Superior temporal gyrus (tissue), 1 donor: ENCODE data around the gene IL10RA.
"Not testable (repeated sequence)": the region's sequence is repeated elsewhere in the genome, so short reads cannot be mapped to it uniquely, and the experiment has no call there.

Source experiments
- DNase-seq: peaks from one replicate; pipeline ENCODE4 v3.0.0-alpha.2; 2016; ENCODE audit errors: extremely low spot score

Gene IL10RA

DNA sequence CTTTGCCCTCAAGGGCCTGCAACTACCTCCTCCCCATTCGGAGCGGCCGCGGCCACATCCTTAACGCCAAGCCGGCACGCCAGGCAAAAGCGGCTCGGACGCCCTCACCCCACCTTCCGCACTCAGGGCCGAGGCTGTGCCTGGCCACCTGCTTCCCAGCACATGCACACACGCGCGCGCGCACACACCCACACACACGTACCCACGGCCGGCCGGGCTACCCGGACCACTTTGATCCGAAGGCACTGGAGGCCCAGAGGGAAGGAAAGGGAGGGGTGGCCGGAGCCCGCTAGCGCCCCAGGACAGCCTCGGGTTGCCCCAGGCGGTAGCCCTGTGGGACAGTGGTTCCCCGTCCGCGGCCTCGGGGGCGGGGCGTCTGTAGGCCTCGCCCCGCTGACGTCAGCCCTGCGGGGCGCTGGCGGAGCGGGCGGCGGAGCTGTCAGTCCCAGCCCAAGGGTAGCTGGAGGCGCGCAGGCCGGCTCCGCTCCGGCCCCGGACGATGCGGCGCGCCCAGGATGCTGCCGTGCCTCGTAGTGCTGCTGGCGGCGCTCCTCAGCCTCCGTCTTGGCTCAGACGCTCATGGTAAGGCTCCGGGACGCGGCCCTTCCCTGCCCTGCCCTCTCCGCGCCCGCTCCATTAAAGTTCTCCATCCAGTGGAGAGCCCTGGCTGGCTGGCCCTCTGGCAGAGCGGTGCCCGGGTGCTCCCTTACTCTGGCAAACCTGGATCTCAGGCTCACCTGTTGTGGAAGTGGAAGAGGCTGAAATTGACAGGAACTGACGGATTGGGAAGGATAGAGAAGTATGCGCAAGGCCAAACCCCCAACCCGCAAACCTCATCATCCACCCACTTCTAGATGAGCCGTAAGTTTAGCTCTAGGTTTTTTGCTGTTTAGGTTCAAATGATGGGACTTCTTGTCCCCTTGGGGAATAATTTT, at the start of gene IL10RA:
IL10RA (plus strand) TSS at position 442 of the 935 bp plus-strand sequence; CDS start at position 516, 74 bp downstream.
- DNase-seq = peak; percentile 80

DNA sequence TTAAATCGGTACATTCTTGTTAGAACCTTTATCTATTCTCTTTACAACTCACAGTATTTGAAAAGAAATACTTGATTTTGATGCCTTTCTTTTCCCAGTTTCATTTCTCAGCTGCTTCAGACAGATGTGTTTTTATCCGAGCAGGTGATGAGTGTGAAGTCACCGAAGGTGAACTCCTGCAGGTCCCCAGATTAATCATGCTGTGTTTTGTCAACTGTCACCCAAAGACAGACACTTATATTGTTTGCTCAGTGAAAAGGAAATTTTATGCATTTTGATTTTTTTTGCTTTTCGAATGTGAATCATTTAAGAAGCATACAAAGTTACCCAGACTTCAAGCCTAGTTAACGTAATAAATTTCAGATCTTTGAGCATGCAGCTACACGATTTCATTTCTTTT, 49.2 kb upstream of the IL10RA start:
- no peak for DNase-seq

DNA sequence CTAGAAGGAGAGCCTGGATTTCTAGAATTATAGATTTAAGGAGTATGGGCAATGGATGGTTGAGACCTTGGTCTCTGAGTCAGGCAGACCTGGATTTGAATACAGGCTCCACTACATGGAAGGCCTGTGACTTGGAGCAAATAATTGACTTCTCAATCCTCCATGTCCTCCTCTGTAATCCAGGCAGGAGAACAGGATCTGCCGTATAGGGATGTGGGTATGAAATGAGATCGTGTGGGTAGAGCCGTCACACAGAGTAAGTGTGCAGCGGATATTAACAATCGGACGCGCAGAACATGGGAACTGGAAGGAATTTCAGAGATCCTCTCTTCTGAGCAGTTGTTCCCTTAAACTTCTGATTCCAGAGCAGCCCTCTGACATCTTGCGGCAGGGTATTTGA, 45.5 kb upstream of the IL10RA start:
- no peak for DNase-seq

DNA sequence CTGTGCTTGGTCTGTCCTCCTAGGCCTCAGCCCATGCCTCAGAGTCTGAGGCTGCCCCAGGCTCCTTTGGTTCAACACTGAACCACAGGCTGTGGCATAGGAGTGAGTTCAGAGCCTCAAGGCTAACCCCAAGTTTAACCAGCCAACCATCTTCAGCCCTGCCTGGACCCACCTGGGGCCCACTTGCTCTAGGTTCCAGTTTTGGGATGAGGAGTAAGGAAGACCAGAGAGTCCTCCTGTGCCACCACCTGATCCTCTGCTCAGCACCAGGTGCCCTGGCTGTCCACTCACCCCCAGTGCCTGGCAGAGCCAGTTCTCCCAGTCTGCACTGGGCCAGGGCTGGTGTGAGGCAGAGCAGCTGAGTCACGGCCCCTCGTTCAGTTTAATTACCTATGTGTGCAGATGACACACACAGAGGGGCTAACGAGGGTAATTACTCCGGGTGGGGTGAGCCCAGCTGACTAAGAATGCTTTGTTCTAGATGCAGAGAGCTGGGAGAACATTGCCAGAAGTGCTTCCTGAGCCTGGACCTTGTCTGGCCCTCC, 45.0 kb upstream of the IL10RA start:
- no peak for DNase-seq

DNA sequence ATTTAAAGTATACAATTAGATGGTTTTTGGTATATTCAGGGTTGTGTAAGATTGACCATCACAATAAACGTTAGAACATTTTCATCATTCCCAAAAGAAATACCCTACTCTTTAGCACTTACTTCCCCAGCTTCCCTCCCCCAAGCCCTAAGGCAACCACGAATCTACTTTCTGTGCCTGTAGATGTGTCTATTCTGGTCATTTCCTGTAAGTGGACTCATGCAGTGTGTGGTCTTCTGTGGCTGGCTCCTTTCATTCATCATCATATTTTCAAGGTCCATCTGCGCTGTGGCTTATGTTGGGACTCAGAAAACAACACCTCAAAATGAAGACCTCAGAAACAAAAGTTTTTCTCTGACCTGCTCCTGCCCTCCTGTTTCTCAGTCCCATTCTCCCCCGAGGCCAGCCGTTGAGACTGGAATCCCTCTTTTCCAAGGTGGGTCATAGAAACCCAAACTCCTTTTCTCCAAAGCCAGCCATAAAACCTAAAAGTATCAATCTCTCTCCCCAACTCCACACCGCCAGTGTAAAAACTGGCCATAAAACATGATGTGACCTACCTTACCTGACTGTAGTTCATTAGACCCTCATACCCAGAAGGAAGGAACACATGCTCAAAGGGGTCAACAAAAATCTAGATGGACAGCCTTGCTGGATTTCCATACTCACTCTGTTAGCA, 44.1 kb upstream of the IL10RA start:
- no peak for DNase-seq

DNA sequence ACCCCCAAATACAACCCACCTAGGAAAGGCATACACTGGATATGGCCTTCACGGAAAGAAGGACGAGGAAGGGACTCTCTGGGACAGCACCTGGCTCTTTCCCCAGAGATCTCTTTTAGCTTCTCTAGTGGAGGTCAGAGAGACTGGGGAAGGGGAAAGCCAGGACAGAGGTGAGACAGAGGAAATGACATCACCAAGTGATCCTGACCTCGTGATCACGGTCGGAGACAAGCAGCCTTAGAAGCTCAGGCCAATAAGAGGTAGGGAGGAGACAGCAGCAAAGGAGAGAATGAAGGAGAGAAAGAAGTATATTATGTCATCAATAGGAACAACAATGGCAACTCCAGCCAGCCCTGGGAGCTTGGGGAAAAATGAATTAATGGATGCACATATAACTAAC, 41.6 kb upstream of the IL10RA start:
- DNase-seq = no peak

DNA sequence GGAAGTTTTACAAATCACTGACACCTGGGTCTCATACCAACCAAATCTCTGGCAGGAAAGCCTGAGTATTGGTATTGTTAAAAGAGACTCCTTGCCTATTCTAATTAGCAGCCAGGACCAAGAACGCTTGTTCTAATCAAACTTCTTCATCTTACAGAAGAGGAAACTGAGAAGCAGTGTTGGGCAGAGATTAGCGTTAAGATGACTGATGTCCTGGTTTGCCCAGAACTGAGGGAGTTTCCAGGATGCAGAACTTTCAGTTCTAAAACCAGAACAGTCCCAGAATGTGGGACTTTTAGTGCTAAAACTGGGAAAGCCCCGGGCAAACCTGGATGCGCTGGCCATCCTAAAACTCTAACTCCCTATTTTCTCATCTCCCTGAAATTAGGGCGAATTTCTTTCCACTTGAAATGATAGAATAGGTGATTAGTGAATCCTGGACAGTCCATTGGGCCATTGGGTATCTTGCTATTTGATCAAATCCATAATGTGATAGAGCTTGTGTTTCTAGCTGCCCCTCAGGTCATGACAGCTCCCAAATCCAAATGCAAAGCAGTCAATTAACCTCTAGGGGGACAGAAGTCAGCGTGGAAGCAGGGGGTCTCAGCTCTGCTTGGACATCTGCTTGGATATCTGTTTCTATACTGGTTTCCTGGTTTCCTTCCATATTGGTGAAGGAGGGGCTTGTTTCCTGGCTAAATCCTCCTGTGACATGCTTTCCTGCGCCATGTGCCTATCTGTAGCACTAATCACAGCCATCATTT, 41.0 kb upstream of the IL10RA start:
- no peak for DNase-seq

DNA sequence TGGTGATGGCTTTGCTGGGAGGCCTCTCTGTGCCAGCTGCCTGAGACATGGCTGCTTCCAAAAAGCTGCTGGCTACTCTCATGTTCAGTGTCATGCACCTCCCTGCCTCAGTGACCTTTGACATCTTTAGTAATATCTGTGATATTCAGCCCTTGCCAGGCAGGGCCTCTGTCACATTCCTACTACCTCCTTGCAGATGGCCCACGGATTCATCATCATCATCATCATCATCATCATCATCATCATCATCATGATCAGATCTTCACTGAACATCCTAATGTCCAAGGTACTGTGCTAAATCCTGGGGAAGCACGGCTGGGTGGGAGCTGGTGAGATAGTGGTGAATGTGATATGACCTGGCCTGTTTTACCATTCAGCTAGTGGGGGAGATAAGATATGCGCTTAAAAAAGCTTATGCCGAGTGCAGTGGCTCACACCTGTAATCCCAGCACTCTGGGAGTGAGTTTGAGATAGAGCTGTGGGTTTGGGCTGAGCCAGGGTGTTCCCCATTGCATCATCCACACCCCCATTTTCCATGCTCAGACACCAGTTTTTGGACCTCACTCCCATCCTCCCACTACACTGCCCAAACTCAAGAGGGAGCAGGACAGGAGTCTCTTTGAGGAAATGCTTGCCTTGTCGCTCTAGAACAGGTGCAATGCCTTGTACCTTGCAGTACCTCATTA, 39.9 kb upstream of the IL10RA start:
- DNase-seq = no peak

DNA sequence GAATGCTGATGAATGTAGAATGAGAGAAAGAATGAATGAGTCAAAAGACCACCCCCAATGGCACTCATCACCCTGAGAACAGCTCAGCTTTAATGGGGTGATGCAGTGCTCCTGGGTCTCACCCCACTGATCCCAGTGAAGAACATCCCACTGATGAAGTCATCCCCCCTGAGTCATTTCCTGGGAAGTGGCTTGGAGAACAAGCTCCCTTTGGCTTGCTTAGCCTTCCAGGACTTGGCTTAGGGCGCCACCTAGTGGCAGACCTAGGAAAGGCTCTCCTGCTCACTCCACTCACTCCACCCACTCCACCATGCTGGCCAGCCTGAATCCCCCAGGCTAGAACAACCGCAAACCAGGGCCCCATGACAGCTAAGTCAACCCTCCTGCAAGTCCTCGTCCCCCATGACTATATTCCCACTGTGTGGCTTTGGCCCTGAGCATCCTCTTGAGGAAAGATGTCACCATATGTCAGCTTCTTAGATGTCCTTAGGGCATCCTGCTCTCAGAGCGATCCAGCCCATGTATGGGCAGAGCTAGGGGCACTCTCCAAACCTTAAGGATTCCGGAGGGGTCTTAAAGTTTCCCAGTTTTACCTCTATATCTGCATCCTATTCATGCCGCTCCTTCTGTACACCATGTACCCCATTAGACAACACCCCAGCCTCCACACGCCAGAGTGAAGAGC, 39.2 kb upstream of the IL10RA start:
- peak; percentile 96 for DNase-seq

DNA sequence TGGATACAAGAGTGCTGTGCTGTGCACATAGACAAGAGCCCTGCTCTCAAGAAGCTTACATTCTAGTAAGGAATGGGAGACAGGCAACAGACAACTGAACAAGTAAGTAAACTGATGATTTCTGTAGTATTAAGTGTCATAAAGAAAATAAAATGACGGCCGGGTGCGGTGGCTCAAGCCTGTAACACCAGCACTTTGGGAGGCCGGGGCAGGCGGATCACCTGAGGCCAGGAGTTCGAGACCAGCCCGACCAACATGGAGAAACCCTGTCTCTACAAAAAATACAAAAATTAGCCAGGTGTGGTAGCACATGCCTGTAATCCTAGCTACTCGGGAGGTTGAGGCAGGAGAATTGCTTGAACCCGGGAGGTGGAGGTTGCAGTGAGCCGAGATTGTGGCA, 38.4 kb upstream of the IL10RA start:
- DNase-seq = not testable (repeated sequence)

DNA sequence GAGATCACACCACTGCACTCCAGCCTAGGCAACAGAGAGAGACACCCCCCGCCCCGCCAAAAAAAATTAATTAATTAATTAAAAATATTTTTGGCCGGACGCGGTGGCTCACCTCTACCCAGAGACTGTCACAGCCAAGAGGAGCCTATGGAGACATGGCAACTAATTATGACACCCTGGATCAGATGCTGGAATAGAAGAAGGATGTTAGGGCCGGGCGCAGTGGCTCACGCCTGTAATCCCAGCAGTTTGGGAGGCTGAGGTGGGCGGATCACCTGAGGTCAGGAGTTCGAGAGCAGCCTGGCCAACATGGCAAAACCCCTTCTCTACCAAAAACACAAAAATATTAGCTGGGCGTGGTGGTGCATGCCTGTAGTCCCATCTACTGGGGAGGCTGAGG, 37.7 kb upstream of the IL10RA start:
- DNase-seq = not testable (repeated sequence)

DNA sequence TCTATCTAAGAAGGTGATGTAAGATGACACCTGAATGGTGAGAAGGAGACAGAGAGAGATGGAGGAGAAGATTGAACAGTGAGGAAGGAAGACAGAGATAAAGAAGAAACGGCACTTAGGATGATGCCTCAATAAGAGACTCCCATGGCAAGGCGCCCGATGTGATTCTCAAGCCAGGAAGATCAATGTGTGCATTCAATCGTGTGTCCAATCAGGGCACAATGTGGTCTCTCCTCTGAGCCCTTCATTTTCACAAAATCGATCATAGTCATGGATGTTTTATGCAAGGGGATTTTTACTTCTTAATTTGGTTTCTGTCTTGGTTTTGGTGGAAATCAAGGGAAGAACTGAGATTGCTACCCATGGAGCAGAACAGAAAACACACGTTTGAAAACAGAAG, 37.1 kb upstream of the IL10RA start:
- no peak for DNase-seq

DNA sequence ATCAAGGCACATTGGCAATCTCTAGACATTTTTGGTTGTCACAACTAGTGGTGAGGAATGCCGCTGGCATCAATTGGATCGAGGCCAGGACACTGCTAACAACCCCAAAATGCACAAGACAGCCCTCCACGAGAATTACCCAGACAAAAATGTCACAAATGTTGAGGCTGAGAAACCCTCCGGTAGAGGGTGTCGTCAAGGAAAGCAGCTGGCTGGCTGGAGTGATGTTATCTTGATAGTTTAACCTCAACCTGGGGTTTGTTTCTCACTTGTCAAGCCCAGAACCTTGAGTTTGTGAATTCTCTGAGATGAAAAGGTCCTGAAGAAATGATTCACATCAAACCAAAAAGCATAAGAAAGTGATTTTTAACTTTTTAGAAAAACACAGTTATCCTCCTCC, 35.9 kb upstream of the IL10RA start:
- no peak for DNase-seq

DNA sequence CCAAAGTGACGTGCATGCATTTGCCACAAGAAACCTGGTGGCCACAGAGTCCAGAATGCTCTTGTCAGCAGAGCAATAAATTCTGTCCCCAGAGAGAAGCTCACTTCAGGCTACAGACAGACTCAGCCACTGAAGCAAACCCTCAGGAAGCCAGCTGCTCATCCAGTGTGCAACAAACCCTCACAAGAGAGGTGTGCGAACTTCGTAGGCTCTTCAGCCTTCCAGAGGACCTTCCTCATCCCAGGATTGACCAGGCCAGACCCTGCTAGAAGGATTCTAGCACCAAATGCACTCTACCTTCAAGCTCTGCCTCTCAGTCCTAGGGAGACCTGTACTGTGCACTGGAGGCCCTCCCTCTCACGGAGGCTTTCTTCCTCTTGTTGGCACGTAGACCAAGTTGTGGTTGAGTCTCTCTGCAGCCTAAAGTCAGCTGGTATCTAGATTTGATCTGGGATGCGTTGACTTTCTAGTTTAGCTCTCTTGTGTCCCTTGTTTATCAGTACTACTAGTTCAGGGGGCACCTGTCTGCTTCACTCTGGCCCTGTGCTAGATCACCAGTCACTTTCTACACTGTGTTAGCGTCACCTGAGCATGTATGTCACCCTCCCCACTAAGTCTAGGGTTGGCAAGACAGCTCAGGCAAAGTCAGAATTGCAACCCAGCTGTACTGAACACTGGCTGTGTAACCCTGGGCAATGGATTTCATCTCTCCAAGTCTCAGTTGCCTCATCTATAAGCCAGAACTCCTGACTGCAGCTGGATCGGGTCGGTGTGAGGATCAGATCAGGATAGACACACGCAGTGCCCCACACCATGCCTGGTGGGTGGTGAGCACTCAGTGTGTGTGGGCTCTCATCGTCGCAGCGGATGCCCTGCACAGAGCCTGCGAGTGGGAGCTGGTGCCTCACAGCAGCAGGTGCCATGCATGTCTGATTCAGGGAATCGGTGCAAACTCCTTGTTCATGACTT, 34.9 kb upstream of the IL10RA start:
- DNase-seq = no peak

DNA sequence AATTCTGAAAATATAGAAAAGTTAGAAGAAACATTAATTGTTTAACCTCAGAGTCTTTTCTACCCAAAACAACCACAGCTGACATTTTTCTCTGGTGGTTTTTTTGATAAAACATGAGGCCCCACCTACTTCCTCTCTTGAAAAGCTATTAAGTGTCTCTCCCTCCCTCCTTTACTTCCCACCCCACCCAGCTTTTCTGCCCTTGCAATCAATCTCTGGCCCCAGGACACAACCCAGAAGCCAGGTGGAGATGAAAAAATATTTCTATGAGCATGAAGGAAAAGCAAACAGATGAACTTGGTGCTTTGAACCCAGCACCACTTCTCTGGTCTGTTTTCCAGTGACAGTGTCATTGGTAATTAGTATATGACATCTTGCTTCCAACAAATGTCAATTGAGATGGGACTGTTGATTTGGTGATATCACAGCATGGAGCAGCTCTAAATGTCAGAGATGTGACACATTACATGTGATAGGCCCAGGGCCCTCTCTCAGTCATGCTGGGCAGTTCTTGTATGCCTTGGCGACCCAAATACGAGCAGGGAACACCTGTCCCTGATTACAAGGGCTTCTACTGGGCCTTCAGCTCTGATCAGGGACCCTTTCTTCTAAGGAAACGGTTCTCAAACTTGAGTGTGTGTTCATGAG, 33.0 kb upstream of the IL10RA start:
- no peak for DNase-seq

DNA sequence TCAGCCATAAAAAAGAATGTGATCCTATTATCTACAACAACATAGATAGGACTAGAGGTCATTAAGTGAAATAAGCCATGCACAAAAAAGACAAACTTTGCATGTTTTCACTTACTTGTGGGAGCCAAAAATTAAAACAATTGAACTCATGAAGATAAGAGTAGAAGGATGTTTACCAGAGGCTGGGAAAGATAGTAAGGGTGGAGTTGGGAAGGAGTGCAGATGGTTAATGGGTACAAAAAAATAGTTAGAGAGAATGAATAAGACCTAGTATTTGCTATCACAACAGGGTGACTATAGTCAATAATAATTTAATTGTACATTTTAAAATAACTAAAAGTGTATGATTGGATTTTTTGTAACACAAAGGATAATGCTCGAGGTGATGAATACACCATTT, 27.2 kb upstream of the IL10RA start:
- DNase-seq = no peak

DNA sequence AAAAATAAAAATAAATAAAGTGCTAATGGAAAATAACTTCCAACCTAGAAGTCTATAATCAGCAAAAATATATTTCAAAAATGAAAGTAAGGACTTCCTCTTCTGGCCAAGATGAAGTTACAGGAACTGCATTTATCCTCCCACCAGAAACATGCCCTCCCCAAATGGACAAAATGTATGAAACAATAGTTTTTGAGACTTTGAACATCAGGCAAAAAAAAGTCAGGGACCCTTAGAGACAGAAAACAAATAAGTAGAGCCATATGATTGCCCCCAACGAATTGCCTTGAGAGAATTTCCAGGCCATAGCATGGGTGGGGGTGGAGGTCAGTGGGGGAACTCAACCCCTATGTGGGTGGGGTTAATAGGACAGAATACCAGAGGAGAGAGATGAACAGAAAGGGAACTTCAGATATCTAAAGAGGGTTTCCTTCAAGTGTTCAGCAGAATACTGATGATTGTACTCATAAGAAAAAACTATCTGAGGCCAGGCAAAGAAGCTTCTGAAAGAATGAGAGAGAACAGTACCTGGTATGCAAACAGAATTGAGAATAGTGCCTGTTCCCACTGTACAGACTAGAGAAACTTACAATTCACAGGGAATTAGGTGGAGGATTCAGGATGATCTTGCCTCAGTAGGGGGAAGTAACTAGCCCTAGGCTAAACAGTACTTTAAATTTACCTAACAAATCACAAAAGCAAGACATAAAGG, 26.6 kb upstream of the IL10RA start:
- DNase-seq = no peak

DNA sequence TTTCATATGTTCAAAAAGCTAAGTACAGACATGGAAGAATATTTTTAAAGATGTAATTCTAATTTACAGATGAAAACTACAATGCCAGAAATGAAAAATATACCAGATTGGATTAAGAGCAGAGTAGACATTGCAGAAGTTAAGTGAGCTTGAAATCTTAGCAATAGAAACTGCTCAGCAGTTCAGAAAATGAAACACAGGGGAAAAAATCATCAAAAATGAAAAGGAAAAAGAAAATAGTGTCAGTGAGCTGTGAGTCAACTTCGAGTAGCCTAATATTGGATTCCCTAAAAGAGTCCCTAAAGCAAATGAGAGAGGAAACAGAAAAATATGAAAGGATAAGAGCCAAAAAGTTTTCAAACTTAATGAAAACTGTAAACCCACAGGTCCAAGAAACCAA, 25.8 kb upstream of the IL10RA start:
- DNase-seq = no peak

DNA sequence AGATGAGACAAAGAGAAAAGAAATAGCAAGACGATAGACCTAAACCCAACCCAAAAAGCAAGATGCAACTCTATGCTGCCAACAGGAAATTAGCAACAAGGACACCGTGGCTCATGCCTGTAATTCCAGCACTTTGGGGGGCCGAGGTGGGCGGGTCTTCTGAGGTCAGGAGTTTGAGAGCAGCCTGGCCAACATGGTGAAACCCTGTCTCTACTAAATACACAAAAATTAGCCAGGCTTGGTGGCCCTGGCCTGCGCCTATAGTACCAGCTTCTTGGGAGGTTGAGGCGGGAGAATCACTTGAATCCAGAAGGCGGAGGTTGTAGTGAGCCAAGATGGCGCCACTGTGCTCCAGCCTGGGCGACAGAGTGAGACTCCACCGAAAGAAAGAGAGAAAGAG, 24.3 kb upstream of the IL10RA start:
- no peak for DNase-seq
